SHP77 (cell line): ENCODE data around the gene KIF26A.

ENCODE experiments used
- DNase-seq, 2 experiments: peaks; one replicate each; lab custom pipeline; 2025; lab: John Stamatoyannopoulos, UW

KIF26A gene

DNA sequence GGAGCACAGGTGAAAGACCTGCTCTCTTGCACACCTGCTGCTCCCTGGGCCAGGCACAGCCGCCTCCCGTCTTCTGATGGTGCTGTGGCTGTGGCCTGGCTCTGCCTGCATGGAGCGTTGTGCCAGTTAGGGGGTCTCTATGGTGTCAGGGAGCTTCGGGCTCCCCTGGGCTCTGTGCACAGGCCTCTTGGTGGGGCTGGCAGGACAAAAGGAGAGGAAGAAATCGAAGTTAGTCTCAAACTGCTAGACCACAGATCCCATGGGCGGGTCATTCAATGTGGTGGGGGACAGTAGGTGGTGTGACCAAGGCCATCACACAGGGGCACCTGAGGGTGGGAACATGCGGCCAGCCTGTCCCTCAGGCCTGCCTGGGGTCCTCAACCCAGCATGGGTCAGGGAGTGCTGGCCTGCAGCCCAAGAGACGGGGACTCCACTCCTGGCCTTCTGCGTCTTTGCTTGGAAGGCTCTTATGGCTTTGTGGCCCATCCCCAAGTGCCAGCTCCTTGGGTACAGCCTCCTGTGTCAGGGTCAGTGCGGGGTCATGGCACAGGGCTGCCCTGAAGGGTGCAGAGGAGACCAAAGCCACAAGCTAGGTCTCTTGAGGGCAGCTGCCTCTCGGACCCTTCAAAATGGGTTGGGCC, 84.1 kb downstream of the KIF26A start:
- no peak for DNase-seq

DNA sequence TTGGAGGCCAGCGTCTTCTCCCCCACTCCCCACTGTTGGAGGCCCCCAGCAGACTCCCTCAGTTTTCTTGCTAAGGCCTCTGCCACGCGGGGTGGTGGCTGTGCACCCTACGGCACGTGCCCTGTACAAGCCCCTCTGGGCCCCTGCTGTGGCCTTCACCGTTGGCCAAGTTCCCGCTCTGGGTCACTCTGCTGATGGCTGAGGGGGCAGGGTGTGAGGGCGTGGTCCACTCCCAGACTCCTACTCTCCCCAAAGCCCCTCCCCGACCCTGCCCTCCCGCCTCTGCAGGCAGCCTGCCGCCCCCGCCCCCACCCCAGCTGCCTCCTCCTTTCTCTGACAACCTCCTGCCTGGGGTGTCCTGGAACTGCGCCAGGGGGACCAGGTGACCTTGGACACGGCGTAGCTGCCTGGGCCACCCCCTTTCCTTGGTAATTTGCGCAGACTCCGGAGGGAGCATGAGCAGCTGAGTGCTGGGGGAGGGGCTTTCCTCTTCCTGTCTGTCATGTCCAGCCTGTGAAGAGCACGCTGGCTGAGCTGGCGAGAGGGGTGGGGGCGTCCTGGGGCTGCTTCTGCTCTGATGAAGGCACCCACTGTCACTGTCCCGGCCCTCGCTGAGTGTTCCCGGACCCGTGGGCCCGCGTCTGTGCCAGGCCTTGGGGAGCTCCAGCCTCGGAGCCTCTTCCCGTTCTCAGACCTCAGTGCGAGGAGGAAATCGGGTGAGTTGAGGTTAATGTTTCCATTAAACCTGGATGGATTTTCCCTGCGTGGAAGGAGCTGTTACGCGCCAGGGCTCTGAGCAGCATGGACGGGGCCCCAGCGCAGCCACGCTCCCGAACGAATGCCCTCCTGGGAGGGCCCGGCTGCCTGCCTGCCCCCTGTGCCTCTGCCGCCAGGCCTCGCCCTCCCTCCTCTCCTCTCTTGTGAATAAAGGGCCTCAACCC, 85.0 kb downstream of the KIF26A start:
- DNase-seq = peak; percentile 96 to 98

DNA sequence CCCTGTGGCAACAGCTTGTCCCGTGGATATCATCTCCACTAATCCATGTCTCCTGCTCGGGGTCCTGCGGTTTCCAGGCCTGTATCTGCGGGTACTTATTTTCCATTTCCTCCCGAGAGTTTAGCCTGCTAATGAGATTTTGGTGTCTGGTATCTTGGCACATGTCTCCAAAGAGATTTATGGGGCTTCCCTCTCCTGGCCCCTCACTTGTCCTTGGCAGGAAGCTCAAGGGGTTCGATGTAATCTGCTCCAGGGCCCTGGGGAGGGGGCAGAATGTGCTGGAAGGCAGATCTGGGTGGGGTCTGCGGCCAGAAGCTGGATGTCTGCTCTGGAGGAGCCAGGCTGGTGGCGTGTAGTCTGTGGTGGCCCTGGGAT, 85.7 kb downstream of the KIF26A start:
- no peak for DNase-seq

DNA sequence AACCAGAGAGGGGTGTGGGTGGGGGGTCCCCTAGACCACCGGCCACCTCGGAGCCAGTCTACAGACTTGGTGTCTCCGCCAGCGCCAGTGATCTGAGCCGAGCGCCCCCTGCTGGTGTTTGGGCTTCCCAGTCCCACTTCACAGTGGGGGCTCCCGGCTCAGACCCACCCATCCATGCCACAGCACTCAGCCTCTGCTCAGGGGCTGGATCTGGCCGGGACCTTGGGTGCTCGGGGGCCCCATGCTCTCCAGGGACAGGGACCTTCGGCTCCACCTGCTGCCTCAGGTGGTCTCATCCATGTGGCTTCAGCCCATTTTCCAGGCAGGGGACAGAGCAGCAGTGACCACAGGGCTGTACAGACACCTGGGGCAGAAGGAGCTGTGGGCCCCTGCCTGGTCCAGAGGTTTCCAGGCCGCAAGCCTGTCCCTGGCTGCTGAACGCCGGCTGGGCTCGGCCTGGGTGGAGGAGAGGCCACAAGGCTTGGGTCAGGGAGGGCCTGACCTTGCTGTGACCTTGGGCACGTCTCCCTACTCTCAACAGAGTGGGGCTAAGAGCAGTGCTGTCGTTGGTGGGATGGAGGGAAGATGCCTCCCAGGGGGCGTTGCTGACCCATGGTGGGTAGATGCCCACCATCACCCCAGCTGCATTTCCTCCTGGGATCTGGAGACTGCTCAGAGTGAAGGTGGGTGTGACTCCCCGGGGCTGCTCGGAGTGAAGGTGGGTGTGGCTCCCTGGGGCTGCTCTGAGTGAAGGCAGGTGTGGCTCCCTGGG, 86.3 kb downstream of the KIF26A start:
- peak; percentile 58 to 70 for DNase-seq

DNA sequence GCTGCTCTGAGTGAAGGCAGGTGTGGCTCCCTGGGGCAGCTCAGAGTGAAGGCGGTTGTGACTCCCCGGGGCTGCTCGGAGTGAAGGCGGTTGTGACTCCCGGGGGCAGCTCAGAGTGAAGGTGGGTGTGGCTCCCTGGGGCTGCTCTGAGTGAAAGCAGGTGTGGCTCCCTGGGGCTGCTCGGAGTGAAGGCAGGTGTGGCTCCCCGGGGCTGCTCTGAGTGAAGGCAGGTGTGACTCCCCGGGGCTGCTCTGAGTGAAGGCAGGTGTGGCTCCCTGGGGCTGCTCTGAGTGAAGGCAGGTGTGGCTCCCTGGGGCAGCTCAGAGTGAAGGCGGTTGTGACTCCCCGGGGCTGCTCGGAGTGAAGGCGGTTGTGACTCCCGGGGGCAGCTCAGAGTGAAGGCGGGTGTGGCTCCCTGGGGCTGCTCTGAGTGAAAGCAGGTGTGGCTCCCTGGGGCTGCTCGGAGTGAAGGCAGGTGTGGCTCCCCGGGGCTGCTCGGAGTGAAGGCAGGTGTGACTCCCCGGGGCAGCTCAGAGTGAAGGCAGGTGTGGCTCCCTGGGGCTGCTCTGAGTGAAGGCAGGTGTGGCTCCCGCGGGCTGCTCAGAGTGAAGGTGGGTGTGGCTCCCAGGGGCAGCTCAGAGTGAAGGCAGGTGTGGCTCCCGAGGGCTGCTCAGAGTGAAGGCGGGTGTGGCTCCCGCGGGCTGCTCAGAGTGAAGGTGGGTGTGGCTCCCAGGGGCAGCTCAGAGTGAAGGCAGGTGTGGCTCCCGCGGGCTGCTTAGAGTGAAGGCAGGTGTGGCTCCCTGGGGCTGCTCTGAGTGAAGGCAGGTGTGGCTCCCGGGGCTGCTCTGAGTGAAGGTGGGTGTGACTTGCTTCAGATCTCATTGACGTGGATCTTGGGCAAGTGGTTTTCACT, 87.1 kb downstream of the KIF26A start:
- DNase-seq = peak; percentile 44 to 92

DNA sequence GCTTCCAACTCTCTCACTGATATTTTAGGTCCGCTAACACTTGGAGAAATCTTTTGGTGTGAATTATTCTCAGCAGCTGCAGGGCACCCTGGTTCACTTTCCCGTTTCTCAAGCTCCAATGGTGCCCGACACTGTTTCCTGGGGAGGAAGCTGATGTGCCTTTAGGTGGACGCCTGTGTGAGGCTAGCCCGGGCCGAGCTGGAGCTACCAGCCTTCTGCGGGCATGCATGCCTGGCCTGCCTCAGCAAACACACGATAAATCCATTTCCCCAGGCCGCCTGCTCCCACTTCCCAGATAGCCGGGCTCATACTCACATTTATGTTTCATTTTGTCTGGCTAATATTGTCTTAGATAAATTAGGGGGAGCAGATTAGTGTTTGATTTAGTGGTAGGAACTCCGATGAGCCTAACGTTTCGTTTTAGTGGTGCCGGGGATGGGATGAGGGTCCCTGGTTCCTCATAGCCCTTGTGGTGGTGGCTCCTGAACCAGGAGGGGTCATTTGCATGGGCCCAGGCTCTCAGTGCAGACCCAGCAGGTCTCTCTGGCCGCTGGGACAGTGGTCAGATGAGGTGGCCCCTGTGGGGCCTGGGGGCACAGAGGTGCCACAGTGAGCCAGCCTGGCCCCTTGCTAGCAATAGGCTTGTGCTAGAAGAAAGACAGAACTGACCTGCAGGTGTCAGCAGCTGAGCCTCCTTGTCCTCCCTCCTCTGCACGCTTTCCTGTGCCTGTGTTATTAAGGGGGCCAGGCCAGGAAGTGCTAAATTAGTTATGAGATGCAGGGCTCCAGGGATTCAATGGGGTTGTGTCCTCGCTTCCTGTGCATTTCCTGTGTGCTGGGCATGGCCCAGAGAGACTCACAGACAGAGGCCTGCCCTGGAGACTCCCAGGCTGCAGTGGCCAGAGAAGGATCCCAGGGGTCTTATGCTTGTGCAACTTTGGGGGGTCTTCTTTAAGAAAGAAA, 88.3 kb downstream of the KIF26A start:
- DNase-seq = no peak

DNA sequence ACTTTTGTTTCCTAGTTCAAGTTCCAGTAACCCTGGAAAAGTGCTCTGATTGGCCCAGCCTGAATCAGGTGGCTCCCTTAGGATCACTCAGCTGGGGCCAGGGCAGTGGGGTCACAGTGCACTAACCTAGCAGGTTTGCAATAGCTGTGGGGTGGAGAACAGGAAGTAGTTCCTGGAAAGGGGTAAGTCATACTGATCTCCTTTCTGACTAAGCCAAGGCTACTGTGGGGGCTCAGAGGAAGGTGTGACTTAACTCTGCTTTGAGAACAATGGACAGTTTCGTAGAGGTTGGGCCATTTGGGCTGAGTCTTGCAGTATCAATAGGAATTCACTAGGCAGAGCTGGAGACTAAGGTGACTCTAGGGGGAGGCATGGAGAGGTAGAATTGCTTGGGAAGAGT, 89.4 kb downstream of the KIF26A start:
- no peak for DNase-seq

DNA sequence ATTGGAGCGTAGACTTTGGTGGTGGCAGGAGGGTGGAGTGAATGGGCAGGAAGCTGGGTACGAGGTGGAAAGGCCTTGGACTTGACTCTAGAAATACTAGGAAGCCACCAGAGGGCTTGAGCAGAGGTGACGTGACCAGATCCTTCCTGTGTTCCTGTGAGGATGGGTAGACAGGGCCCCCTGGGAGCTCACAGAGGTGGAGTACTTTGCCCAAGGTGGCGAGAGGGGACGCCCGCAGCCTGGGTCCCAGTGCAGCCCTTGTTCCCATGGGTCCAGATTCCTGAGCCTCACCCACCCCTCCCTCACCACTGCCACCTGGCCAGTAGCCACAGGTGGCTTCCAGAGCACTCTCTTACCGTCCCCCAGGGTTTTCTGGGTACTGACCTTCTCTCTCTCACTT, 89.8 kb downstream of the KIF26A start:
- no peak for DNase-seq

DNA sequence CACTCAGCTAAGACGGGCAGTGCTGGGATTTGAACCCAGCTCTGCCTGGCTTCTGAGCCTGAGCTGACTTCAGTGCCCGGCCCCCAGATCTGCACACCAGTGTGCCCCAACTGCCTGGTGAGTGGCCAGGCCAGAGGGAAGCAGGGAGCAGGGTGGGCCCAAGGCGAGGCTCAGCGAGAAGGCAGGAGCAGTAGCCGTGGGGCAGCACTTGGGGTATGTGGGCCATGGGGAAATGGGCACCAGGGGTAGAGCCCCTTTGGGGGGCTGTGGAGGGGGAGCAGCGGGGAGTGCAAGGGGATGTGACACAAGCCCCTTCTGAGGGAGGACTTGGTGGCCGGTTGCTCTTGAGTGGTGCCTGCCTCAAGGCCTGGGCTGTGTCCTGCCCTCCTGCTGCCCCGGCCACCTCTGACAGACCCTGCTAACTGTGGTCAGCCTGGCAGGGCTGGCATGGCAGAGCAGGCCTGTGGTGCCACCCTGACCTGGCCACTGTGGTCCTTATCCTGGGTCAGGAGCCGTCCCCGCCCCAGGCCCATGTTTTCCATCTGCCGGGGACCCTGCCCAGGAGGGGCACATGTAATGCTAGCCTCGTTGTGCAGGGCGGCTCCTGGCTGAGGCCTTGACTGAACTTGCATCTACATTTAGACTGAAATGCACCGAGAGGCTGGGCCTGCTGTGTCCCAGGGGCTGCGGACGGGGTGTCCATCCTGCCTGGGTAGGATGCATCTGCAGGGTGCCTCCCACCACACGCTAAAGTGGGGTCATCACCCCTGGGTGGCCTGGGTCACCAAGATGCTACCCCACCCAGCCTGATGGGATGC, 90.5 kb downstream of the KIF26A start:
- DNase-seq = no peak

DNA sequence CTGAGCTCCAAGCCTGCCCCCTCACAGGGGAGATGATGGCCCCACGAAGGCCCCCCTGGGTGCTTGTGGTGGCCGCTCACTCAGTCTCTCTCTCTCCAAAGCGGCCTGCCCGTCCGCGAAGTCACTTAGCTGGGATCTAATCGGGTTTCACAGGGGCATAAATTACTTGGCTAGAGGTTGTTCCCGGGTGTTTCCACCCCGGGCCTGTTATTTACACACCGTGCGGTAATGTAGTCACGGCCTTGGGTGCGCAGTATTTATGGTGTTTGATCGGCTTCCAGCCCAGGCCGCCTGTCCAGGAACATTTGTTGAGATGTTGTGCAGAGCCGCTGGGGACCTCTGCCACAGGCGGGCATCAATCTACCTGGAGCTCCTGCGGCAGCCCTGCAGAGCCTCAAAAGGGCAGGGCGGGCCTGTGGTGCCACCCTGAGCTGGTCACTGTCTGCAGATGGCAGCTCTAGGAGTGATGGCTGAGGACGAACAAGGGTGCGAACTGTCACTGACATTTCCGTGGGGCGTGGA, 91.2 kb downstream of the KIF26A start:
- DNase-seq = no peak

DNA sequence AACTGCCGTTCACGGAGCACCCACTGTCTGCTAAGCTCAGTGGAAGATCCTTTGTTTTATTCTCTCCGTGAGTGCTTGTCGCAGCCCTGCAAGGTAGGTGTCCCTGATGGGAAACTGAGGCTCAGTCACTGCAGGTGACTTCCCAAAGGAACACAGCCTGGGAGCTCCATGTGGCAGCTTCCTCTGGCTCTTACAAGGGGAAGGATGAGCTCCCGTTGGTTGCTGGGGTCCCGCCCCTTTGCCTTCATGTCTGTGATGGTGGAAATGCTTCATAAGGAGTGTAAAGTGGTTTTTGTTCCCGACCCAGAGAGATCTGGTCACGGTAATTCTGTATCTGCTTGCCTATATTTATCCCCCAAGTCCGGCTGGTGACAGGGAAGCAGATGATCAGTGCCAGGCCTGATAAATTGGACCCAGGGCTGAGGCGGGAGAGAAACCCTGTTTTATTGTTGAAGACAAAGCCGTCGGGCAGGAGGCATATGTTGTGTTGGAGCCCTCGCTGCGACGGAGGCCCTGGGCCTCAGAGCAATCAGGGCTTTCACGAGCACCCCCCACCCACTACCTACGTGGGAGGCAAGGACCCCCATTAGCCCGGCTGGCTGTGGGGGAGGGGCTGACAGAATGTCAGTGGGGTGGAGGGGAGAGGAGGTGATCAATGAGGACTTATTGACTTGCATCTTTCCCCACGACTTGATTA, 91.9 kb downstream of the KIF26A start:
- DNase-seq = no peak
